H1 (cell line): ENCODE data around the gene MYL7. TPM values are rescaled to one million over a fixed set of nuclear protein-coding genes. Genes with fewer than 3 reads are reported as not detected.

Source experiments
- CREB1 ChIP-seq: IDR thresholded peaks from 2 replicates; pipeline ENCODE4 v1.6.1; 2012; ENCODE audit warnings: inconsistent platforms
- EGR1 ChIP-seq: IDR thresholded peaks from 2 replicates; pipeline ENCODE4 v1.6.1; 2011; ENCODE audit warnings: low read depth, low read length, borderline replicate concordance
- GTF2F1 ChIP-seq: IDR thresholded peaks from 2 replicates; pipeline ENCODE4 v1.6.1; 2012; ENCODE audit warnings: low read depth, low read length, improper control_type of control experiment, borderline replicate concordance
- SIRT6 ChIP-seq: IDR thresholded peaks from one replicate; pipeline ENCODE4 v1.7.1; 2012; ENCODE audit warnings: low read length, inconsistent platforms
- SIX5 ChIP-seq: IDR thresholded peaks from 2 replicates; pipeline ENCODE4 v1.6.1; 2011; ENCODE audit warnings: mild to moderate bottlenecking, low read depth, low read length
- SP4 ChIP-seq: IDR thresholded peaks from 2 replicates; pipeline ENCODE4 v1.6.1; 2012; ENCODE audit warnings: low read length, inconsistent platforms
- polyA plus RNA-seq, 7 experiments: library from polyadenylated mRNA; depleted of rRNA in 3 of 7; stranded (reverse) in 5 of 7; unstranded in 2 of 7; fragments of >200 nt in 5 of 7; fragments of 200-250 nt in 2 of 7; gene quantifications; 1 replicate in 5 of 7; 2 replicates in 1 of 7; 4 replicates in 1 of 7; pipeline versions ENCODE4 v1.2.1 to v1.2.3, GENCODE V29; 2011 to 2013; ENCODE audit warnings: missing spikeins in 2 of 7, mixed read lengths in 2 of 7
- total RNA-seq: library from RNA; stranded (reverse); fragmentation: NEBNext Ultra II Directional; extraction: Animal tissue kit (Norgen Biotek cat#: 25700); gene quantifications from 2 replicates; pipeline ENCODE4 v1.2.1, GENCODE V29; 2021
- TF ChIP-seq, protein P1 (sequence below): fragments of 300-600 bp; sonication (generic); IDR thresholded peaks from 2 replicates; pipeline ENCODE4 v1.7.1; 2012; ENCODE audit warnings: low read length, moderate library complexity, mild to moderate bottlenecking, inconsistent platforms; ENCODE audit not compliant: insufficient replicate concordance

MYL7 gene
- total and polyA plus RNA-seq, 2 of the 8 experiments (the other 6 are each of a cell fraction or from before 2014, with no cell fraction given), result 3.3 to 3.4 TPM

- TF ChIP-seq, protein P1, sequence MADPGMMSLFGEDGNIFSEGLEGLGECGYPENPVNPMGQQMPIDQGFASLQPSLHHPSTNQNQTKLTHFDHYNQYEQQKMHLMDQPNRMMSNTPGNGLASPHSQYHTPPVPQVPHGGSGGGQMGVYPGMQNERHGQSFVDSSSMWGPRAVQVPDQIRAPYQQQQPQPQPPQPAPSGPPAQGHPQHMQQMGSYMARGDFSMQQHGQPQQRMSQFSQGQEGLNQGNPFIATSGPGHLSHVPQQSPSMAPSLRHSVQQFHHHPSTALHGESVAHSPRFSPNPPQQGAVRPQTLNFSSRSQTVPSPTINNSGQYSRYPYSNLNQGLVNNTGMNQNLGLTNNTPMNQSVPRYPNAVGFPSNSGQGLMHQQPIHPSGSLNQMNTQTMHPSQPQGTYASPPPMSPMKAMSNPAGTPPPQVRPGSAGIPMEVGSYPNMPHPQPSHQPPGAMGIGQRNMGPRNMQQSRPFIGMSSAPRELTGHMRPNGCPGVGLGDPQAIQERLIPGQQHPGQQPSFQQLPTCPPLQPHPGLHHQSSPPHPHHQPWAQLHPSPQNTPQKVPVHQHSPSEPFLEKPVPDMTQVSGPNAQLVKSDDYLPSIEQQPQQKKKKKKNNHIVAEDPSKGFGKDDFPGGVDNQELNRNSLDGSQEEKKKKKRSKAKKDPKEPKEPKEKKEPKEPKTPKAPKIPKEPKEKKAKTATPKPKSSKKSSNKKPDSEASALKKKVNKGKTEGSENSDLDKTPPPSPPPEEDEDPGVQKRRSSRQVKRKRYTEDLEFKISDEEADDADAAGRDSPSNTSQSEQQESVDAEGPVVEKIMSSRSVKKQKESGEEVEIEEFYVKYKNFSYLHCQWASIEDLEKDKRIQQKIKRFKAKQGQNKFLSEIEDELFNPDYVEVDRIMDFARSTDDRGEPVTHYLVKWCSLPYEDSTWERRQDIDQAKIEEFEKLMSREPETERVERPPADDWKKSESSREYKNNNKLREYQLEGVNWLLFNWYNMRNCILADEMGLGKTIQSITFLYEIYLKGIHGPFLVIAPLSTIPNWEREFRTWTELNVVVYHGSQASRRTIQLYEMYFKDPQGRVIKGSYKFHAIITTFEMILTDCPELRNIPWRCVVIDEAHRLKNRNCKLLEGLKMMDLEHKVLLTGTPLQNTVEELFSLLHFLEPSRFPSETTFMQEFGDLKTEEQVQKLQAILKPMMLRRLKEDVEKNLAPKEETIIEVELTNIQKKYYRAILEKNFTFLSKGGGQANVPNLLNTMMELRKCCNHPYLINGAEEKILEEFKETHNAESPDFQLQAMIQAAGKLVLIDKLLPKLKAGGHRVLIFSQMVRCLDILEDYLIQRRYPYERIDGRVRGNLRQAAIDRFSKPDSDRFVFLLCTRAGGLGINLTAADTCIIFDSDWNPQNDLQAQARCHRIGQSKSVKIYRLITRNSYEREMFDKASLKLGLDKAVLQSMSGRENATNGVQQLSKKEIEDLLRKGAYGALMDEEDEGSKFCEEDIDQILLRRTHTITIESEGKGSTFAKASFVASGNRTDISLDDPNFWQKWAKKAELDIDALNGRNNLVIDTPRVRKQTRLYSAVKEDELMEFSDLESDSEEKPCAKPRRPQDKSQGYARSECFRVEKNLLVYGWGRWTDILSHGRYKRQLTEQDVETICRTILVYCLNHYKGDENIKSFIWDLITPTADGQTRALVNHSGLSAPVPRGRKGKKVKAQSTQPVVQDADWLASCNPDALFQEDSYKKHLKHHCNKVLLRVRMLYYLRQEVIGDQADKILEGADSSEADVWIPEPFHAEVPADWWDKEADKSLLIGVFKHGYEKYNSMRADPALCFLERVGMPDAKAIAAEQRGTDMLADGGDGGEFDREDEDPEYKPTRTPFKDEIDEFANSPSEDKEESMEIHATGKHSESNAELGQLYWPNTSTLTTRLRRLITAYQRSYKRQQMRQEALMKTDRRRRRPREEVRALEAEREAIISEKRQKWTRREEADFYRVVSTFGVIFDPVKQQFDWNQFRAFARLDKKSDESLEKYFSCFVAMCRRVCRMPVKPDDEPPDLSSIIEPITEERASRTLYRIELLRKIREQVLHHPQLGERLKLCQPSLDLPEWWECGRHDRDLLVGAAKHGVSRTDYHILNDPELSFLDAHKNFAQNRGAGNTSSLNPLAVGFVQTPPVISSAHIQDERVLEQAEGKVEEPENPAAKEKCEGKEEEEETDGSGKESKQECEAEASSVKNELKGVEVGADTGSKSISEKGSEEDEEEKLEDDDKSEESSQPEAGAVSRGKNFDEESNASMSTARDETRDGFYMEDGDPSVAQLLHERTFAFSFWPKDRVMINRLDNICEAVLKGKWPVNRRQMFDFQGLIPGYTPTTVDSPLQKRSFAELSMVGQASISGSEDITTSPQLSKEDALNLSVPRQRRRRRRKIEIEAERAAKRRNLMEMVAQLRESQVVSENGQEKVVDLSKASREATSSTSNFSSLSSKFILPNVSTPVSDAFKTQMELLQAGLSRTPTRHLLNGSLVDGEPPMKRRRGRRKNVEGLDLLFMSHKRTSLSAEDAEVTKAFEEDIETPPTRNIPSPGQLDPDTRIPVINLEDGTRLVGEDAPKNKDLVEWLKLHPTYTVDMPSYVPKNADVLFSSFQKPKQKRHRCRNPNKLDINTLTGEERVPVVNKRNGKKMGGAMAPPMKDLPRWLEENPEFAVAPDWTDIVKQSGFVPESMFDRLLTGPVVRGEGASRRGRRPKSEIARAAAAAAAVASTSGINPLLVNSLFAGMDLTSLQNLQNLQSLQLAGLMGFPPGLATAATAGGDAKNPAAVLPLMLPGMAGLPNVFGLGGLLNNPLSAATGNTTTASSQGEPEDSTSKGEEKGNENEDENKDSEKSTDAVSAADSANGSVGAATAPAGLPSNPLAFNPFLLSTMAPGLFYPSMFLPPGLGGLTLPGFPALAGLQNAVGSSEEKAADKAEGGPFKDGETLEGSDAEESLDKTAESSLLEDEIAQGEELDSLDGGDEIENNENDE, result no peak
- no peak for TF ChIP-seq CREB1
- TF ChIP-seq SP4, result no peak
- TF ChIP-seq EGR1, result no peak
- no peak for TF ChIP-seq SIRT6
- TF ChIP-seq GTF2F1, result no peak
- TF ChIP-seq SIX5, result no peak
- TF ChIP-seq, all 59 proteins: peak for 0
Measured at GRCh38 chr7:44094365-44094764, 46.8 kb downstream of the MYL7 start (continued).
